GM20431 (cell line): ENCODE measurements around the gene VOPP1.
"Not testable (repeated sequence)": the region's sequence is repeated elsewhere in the genome, so short reads cannot be mapped to it uniquely, and the experiment has no call there.

Experiments
- in situ Hi-C: fragments of 300-500 bp; cut with MseI, MboI; formaldehyde crosslinking; loops from one replicate; pipeline ENCODE4 v1.15.0; 2020; ENCODE audit warnings: low sequenced_read_pairs; ENCODE audit not compliant: unreplicated experiment

Gene VOPP1

DNA sequence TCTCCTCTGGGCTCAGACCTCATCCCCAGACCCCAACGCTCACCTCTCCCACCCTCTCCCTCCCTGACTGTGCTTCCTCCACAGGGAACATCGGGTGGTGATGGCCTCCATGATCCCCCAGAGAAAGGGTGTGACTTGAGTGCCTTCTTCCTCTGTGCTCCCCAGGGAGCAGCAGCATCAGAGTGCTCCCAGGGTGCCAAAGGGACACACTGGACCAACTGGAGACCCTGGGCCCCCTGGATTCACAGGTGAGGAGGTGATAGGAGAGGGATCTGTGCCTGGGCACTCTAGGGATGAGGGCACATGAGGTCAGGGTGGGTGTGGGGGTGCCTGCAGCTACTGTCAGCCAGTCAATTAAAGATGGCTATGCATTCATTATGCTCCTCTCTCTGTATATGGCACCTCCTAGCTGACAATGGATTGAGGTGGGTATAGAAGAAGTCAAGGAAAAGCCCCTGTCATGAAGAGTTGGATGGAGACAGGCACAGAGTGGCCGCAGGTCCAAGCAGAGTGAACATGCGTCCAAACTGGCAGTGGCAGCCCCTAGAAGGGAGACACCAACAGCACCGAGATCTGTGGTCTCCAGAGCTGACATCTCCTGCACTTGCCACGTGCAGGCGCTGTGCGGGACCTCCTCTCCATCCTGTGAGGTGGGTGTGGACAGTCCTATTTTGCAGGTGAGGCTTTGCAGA is 15.5 kb upstream of the VOPP1 start:
- in situ Hi-C loops = no loop called here

- in situ Hi-C loops = not testable (repeated sequence)
Observed at GRCh38 chr7:55582656-55583055, 10.4 kb upstream of the VOPP1 start.

DNA sequence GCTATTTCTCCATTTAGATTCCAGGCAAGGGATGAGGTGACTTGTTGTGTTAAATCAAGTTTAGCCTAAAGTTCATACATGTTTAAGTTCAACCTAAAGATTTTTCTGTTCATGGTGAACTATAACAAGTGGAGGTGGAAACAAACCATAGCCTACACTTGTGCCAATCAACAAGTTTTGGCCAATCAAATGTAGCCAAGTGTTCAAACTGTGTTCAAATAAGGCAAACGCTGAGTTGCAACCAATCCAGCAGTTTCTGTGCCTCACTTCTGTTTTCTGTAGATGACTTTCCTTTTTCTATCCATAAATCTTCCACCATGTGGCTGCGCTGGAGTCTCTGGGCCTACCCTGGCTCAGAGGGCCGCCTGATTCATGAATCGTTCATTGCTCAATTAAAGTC is 4.5 kb upstream of the VOPP1 start:
- in situ Hi-C loops = no loop called here

GRCh38 chr7:55575733-55576132 is 3.4 kb upstream of the VOPP1 start:
- in situ Hi-C loops = no loop called here

DNA sequence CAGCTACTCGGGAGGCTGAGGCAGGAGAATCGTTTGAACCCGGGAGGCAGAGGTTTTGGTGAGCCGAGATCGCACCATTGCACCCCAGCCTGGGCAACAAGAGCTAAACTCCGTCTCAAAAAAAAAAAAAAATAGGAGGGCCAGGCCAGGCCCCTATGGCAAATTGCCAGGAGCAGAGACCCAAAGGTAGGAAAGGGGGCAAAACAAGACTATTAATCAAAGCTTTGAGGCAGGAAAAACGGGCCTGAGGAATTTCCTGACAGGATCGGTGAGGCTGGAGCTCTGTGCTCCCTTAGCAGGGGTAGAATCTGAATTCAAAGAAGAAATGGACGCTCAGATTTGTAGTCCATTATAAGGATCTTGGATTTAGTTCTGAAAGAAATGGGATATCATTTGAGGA is 2.8 kb upstream of the VOPP1 start:
- in situ Hi-C loops = no loop called here

- in situ Hi-C loops = no loop called here
Observed at GRCh38 chr7:55574051-55574717, 1.9 kb upstream of the VOPP1 start.

- in situ Hi-C loops = no loop called here
Observed at GRCh38 chr7:55573234-55573900, 1.1 kb upstream of the VOPP1 start.

DNA sequence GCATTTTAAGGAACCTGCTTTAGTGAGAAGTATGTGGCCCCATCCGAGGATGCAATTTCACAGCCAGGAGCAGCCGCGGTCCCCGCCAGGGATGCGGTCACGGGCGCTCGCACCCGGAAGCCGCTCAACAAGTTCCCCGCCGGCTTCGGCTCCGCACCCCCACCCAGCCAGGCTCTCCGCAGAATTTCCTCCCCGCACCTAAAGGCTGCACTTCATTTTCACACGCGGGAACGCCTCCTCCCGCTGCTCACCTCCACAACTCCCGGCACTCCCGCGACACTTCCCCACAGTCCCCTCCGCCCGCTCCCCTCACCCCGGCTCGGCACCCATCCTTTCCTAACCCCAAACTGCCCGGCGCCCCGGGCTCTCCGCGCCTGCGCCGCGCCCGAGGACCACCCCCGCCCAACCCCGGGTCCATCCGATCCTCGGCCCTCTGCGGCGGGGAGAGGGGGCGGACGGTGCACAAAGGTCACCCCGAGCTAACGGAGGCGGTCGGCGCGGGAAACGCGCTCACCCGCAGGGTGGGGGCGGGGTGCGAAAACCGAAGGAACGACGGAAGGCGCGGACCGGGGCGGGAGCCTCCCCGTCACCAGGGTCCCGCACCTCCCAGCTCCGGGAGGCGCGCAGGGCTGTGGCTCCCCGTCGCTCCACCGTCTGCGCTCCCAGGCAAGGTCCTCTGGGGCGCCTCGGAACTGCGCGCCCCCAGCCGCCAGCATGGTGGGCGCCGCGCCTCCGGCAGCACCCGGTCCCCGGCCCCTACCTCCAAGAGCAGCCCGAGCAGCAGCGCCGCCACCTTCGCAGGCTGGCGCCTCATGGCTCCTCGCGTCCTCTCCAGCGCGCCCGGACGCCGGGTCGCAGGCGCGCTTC is 558 bp downstream of the VOPP1 start:
- in situ Hi-C loops = no loop called here

DNA sequence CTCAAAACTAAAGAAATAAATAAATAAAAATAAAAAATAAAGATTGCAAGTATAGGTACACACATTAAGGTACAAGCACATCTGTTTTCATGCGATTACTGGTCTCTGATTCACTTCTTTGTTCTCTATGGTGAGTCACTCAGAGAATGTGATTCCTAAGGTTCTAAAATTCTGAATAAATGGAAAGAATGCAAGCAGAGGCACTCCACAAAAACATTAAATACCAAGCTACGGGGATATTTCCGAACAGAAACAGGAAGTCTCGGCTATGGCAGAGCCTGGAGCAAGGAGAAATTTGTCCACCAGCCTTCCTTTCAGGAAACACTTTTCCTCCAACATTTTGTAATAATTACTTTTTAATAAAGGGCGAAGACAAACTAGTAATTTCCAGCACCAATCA is 1.4 kb downstream of the VOPP1 start:
- in situ Hi-C loops = no loop called here

DNA sequence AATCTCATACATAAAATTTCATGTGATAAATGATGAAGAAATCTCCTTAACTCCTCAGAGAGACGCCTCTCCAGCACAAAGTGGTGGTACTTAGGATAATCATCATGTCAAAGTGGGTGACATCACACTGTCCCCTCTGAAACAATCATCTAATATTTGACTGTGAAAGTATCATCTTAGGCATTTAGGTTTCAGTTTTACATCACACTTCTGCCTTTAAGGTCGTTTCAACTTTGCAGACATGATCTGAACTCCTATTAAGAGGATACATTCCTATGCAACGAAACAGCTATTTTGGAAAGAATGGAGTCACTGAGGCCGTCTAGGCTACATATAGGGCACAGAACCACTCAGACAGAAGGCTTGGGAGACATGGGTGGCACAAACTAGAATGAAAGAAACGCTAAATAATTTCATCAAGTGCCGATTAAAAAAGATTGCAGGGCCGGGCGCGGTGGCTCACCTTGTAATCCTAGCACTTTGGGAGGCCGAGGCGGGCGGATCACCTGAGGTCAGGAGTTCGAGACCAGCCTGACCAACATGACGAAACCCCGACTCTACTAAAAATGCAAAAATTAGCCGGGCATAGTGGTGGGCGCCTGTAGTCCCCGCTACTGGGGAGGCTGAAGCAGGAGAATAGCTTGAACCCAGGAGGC is 2.0 kb downstream of the VOPP1 start:
- in situ Hi-C loops = no loop called here

- in situ Hi-C loops = no loop called here
Observed at GRCh38 chr7:55569797-55570196, 2.5 kb downstream of the VOPP1 start.

DNA sequence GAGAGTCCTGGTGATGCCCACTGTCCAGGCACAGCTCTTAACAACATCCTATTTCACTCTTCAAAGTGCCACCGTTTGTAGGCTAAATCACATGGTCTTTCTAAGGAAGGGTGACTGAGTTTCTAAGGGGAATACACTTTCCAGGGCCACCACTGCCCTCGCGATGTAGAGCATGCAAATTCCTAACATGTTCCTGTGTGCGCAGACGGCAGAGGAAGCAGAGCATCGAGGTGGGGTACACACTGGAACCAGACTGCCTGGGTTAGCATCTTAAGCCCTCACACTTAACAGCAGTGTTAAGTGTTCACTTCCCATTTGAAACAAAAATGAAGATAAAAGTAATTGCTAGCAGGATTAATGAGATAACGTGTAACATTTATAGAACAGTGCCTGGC is 3.0 kb downstream of the VOPP1 start:
- in situ Hi-C loops = no loop called here

DNA sequence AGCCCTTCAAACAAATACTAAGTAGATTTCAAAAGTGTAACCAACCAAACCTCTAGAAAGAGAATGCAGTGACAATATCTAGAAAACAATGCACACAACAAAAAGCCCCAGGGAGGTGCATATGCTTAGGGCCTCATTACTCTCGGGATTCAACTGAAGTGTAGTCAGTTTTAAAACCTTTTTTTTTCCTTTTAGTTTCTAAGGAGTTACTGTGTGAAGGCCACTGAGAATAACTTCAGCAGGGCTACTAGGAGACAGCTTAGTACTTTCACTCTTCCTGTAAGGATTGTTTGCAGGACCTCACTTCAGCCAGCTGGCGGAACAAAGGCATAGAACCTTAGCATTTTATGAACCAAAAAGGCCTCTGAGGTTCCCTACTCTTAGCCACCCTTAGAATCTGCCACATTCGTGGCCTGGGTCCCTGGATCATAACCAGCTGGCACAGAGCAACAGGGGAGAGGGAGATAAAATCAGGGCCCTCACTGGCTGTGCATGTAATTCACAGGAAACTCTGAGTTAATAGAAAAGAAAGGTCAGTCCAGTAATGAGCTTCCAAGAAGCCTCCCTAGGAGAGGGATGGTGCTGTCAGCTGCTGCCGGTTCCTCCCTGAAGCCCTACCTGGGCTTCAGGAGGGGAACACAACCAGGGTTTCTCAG is 3.6 kb downstream of the VOPP1 start:
- in situ Hi-C loops = no loop called here

DNA sequence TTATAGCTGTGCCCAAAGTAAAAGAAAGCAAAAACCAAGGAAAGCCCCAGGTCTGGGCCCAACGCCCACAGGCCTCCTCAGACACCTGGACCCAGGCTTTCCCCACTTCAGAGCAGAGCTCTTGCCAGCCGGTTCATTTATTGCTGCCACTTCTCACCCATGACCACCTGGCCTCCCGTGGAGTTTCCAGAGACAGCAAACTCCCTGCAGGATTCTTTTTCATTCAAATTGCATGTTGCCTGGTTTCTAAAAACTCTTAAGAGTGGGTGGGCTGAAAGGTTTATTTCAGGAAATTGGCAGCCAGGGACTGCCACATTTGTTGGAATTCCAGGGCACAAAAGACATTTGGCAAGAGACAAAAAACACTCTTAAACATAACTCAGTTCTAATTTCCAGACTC is 4.7 kb downstream of the VOPP1 start:
- in situ Hi-C loops = no loop called here

- in situ Hi-C loops = no loop called here
Observed at GRCh38 chr7:55565681-55566080, 6.6 kb downstream of the VOPP1 start.

GRCh38 chr7:55563596-55564325 is 8.5 kb downstream of the VOPP1 start:
- in situ Hi-C loops = no loop called here

DNA sequence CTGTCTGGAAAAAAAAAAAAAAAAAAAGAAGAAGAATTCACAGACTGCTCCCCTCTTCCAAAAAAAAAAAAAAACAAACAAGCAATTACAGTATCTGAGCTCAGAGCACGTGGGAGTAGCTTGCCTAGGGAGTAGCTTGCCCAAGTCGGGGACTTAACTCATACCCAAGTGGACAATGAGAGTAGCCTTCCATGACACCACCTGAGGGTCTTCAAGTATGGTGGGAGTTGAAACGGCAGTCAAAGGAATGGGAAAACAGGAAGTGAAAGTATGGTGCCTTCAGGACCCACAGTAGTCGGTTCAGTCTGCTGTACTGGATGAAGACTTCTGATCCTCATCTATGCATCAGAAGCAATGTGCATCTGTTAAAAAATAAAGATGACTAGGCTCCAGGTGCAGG is 10.6 kb downstream of the VOPP1 start:
- in situ Hi-C loops = no loop called here

- in situ Hi-C loops = no loop called here
Observed at GRCh38 chr7:55558962-55559920, 13.1 kb downstream of the VOPP1 start.
